SU-DHL-6 (cell line): ENCODE measurements around the gene MST1.

Experiments
- H2AFZ ChIP-seq: fragments of 200-600 bp; sonication (generic); 2 replicates; pipeline ENCODE4 v1.6.1; 2014; ENCODE audit warnings: low read depth, mild to moderate bottlenecking, moderate library complexity, mixed read lengths, antibody characterized with exemption, low read length; ENCODE audit not compliant: severe bottlenecking
- H3F3A ChIP-seq: fragments of 200-600 bp; shearing (Covaris generic); 2 replicates; pipeline ENCODE4 v1.6.0; 2016; ENCODE audit warnings: antibody characterized with exemption, mild to moderate bottlenecking; ENCODE audit not compliant: insufficient read depth
- H3K27ac ChIP-seq: fragments of 200-600 bp; sonication (generic); 2 replicates; pipeline ENCODE4 v1.5.1; 2016; ENCODE audit warnings: low read depth, mild to moderate bottlenecking, low read length, moderate library complexity, mixed read lengths
- H3K27me3 ChIP-seq: fragments of 200-600 bp; sonication (generic), shearing (Covaris generic); 2 replicates; pipeline ENCODE4 v1.6.0; 2014; ENCODE audit warnings: mild to moderate bottlenecking, low read length
- H3K36me3 ChIP-seq: fragments of 200-600 bp; sonication (generic); 2 replicates; pipeline ENCODE4 v1.6.1; 2014; ENCODE audit warnings: mild to moderate bottlenecking, low read length, mixed read lengths
- H3K4me2 ChIP-seq: fragments of 300-600, 200-600 bp; shearing (Covaris generic), sonication (generic); 2 replicates; pipeline ENCODE4 v1.6.0; 2014; ENCODE audit warnings: low read length, low read depth, mild to moderate bottlenecking; ENCODE audit not compliant: poor library complexity, severe bottlenecking
- H3K4me3 ChIP-seq: fragments of 200-600 bp; sonication (generic); 2 replicates; pipeline ENCODE4 v1.5.1; 2014; ENCODE audit warnings: antibody characterized with exemption, low read length, mild to moderate bottlenecking, mixed read lengths; ENCODE audit not compliant: insufficient read depth, poor library complexity, severe bottlenecking
- H3K79me2 ChIP-seq: fragments of 200-600 bp; sonication (generic); 2 replicates; pipeline ENCODE4 v1.6.1; 2014; ENCODE audit warnings: mild to moderate bottlenecking, low read length, moderate library complexity; ENCODE audit not compliant: insufficient read depth
- H3K9ac ChIP-seq: fragments of 200-600 bp; sonication (generic); 2 replicates; pipeline ENCODE4 v1.7.0; 2014; ENCODE audit warnings: mild to moderate bottlenecking, low read length
- H3K9me2 ChIP-seq: fragments of 200-600 bp; sonication (generic); replicated peaks from 2 replicates; pipeline ENCODE4 v1.6.1; 2014; ENCODE audit warnings: low read length; ENCODE audit not compliant: insufficient read depth
- H3K9me3 ChIP-seq: fragments of 200-600 bp; sonication (generic); 2 replicates; pipeline ENCODE4 v1.6.1; 2014; ENCODE audit warnings: low read length, mixed read lengths; ENCODE audit not compliant: insufficient read depth
- H4K20me1 ChIP-seq: fragments of 200-600 bp; sonication (generic); 2 replicates; pipeline ENCODE4 v1.6.1; 2014; ENCODE audit warnings: low read depth, mild to moderate bottlenecking, antibody characterized with exemption, low read length, moderate library complexity, mixed read lengths
- CTCF ChIP-seq: fragments of 200-600 bp; sonication (generic); IDR thresholded peaks from one replicate; pipeline ENCODE4 v1.5.1; 2017; ENCODE audit warnings: antibody characterized with exemption, mild to moderate bottlenecking, low read length, moderate library complexity; ENCODE audit not compliant: insufficient read depth, poor library complexity, severe bottlenecking
- EZH2phosphoT487 ChIP-seq: fragments of 200-600 bp; sonication (generic), shearing (Covaris generic); conservative IDR thresholded peaks from 2 replicates; pipeline ENCODE4 v1.6.1; 2018; ENCODE audit warnings: mild to moderate bottlenecking, antibody characterized with exemption, low read length, moderate library complexity, mixed read lengths

Gene MST1

GRCh38 chr3:49662720-49663413, 26.4 kb downstream of the MST1 start:
- no peak overlapping the region for H3K4me3 ChIP-seq
- no peaks in the 10 kb centered on the region for H3K27me3 ChIP-seq
- no peaks in the 10 kb centered on the region for H3K36me3 ChIP-seq
- no peaks in the 10 kb centered on the region for H3K9me2 ChIP-seq
- H3K9me3 ChIP-seq: no peaks in the 10 kb centered on the region
- no peak overlapping the region for H3K27ac ChIP-seq
- H4K20me1 ChIP-seq: no peaks in the 10 kb centered on the region
- no peaks in the 10 kb centered on the region for H3F3A ChIP-seq
- no peak overlapping the region for H2AFZ ChIP-seq
- no peak overlapping the region for H3K4me2 ChIP-seq
- TF ChIP-seq CTCF: no peak
- no peak for TF ChIP-seq EZH2phosphoT487
- no peak overlapping the region for H3K9ac ChIP-seq
- no peaks in the 10 kb centered on the region for H3K79me2 ChIP-seq

- H3K4me3 ChIP-seq: no peak overlapping the region
- H4K20me1 ChIP-seq: no peaks in the 10 kb centered on the region
- no peak overlapping the region for H3K27ac ChIP-seq
- H3K27me3 ChIP-seq: no peaks in the 10 kb centered on the region
- H3K36me3 ChIP-seq: no peaks in the 10 kb centered on the region
- TF ChIP-seq EZH2phosphoT487 (no peak), CTCF (no peak)
- no peaks in the 10 kb centered on the region for H3F3A ChIP-seq
- no peak overlapping the region for H2AFZ ChIP-seq
- H3K9me2 ChIP-seq: no peaks in the 10 kb centered on the region
- H3K79me2 ChIP-seq: no peaks in the 10 kb centered on the region
- H3K9ac ChIP-seq: no peak overlapping the region
- no peaks in the 10 kb centered on the region for H3K9me3 ChIP-seq
- H3K4me2 ChIP-seq: no peak overlapping the region
These were observed 27.3 kb downstream of the MST1 start for GRCh38 chr3:49662021-49662420.

- Histone ChIP-seq H3F3A (no peaks in the 10 kb centered on the region), H3K4me2 (no peak overlapping the region)
These were observed 28.0 kb downstream of the MST1 start for GRCh38 chr3:49661281-49661680.

More at GRCh38 chr3:49661281-49661680, 28.0 kb downstream of the MST1 start:
- no peak for TF ChIP-seq EZH2phosphoT487
- TF ChIP-seq CTCF: no peak
- no peaks in the 10 kb centered on the region for H4K20me1 ChIP-seq
- no peak overlapping the region for H3K4me3 ChIP-seq
- no peaks in the 10 kb centered on the region for H3K36me3 ChIP-seq
- no peaks in the 10 kb centered on the region for H3K9me2 ChIP-seq
- no peak overlapping the region for H3K27ac ChIP-seq
- H2AFZ ChIP-seq: no peak overlapping the region
- H3K9me3 ChIP-seq: no peaks in the 10 kb centered on the region
- no peaks in the 10 kb centered on the region for H3K27me3 ChIP-seq
- no peaks in the 10 kb centered on the region for H3K79me2 ChIP-seq
- H3K9ac ChIP-seq: no peak overlapping the region
